ENCODE results near the gene TSSK6.

Gene TSSK6

DNA sequence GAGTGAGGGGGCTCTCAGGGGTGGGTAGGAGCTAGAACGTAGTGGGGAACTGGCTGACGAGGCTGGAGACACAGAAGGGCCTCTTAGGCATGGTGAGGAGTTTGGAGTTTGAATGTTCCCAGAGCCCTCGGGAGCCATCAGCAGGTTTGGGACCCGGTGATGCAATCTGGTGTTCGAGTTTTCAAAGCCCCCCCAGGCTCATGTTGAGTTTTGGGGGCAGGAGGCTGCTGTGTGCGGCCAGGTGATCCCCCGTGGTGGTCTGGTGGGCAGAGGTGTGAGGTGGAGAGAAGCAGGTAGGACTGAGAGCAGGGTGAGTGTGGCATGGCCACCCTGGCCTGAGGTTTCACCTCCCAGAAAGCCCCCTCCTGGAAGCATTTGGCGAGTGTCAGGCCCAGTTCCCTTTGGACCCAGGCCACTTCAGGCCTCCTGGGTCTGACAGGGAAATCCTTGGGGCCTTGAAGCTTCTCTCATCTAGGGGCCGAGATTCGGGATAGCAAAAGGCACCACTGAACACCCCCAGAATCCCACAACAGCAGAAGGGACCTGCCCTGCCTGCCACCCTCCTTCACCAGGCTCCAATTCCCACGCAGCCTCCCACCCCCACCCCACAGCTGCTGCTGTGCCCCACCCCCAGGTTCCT, 14.6 kb upstream of the TSSK6 start:
- no peak for DNase-seq

DNA sequence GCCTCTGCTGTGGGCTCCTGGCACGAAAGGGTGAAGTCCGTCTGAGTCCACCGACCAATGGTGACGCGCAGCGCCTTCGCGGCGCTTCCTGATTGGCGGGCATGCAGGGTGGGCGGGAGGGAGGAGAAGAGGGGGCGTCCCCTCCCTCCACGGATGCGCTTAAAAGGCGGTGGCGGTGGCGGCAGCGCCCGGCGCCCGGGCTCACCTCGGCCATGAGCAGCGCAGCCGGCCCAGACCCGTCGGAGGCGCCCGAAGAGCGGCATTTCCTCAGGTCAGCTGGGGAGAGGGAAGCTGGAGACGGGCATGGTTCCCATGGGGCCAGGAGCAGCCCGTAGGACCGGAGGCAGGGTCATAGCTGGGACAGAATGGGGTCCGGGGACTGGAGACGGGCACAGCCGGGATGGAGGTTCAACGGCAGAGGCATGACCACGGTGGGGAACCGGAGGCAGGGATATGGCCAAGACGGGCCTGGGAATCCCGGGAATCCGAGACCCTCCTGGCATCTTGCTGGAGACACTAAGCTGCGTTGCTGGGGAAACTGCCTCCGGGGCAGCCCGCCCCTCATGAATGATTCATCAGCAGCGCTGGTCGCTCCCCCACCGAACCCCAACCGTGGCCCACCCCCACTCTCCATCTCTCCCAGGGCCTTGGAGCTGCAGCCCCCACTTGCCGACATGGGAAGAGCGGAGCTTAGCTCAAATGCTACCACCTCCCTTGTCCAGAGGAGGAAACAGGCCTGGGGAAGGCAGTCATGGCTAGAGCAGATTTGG, 13.6 kb upstream of the TSSK6 start, which contains the start of gene YJEFN3:
TSS of gene YJEFN3 (plus strand) at position 191 of the 770 bp plus-strand sequence. CDS start at position 213, 22 bp downstream.
- peak; percentile 87 for DNase-seq

DNA sequence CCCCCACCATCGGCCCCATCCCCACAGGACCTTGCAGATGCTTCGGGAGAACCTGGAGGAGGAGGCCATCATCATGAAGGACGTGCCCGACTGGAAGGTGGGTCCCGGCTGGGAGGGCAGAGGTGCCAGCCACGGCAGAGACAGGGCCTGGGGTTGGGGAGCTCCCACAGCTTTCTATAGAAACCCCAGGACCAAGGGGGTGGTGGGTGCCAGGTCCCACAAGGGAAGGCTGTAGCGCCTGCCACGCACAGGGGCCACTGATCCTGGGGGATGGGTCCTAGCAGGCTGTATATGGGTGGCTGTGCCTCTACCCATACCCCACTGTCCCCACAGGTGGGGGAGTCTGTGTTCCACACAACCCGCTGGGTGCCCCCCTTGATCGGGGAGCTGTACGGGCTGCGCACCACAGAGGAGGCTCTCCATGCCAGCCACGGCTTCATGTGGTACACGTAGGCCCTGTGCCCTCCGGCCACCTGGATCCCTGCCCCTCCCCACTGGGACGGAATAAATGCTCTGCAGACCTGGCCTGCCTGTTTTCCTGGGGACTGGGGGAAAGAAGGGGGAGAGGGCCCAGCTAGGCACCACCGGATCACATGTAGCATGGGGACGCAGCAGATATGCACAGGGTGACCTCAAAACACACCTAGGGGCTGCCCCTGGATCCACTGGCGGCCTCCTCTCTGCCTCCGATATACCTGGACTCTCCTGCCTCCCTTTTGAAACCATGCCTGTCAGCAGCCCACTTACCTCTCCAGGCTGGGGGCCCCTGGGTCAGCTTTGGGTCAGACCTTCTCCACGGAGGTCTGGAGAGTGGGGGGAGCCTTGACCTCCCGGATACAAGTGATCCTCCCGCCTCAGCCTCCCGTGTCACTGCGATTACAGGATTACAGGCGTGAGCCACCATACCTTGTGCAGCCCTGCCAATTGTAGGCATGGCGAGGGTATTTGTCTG, 12.6 kb upstream of the TSSK6 start:
- DNase-seq = no peak

DNA sequence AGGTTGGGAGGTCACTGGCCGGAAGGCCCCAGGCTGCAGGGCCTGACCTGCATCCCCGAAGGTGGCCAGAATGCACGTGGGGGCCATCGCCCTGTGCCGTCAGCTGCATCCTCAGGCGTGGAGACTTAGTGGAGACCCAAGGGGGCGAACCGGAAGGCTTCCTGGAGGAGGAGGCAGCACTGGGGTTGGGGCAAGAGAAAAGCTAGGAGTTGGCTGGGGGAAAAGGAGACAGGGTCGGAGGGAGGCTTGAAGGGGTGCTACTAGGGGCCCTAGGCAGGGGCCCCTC, 12.0 kb upstream of the TSSK6 start:
- DNase-seq = no peak

DNA sequence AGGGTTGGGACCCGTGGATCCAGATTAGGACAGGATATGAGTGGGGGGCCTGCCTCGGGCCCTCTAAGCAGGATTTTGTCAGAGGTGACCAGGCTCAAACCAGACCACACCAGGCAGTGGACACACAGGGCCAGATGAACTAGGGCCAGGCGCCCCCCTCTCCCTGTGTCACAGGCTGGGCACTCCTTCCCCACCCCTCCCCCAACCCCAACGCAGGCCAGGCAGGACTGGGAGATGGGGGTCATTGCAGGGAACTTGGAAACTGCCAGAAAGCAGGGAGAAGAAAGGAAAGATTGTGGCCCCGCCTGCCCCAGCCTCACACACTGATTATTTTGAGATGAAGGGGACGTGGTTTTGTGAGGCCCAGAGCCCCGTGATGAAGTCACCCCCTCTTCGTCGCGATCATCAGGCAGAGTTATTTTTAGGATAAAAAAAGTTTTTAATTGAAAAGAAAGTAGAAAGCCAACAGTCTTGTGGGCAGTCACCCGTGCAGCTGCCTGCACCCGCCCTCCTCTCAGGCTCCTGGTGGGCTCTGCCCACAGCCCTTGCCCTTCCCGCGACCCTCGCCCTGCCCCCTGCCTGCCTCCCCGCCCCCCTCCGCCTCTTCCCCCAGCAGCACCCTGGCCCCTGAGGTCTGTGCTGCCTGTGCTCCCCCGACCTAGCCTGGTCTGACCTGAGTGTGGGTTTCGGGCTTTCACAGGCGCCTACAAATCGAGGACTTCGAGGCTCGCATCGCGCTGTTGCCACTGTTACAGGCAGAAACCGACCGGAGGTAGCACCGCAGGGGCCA, 11.4 kb upstream of the TSSK6 start:
- DNase-seq = no peak

DNA sequence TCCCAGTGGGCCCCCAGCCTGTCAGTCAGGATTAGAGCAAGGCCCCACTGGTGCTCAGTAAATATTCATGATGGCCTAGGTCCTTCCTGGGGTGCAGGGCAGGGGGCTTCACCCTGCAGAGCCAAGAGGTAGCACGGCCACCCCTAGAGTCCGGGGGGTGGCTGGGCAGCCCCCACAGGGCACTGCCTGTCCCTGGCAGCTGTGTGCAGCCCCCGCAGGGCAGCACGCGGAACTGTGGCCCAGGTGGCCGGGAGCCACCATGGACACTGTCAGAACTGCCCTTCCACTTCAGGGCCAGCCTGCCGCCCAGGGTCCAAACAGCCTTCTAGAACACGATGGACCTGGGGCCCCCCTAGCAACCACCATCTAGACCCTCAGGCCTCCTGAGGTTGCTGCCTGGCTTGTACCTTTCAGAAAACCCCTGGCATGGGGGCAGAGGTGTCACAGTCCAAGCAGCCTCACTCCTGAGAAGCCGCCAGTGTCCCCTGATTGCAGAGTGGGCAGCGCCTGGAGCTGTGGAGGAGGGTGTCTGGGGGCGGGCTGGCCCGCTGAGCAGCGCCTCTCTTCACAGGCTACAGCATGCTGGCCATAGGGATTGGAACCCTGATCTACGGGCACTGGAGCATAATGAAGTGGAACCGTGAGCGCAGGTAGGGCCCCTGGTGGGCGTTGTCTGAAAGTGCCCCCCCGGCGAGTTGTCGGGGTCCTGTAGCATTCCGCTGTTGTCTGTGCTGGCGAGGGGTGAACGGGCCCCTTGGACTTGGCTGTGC, 10.4 kb upstream of the TSSK6 start:
- DNase-seq = no peak

DNA sequence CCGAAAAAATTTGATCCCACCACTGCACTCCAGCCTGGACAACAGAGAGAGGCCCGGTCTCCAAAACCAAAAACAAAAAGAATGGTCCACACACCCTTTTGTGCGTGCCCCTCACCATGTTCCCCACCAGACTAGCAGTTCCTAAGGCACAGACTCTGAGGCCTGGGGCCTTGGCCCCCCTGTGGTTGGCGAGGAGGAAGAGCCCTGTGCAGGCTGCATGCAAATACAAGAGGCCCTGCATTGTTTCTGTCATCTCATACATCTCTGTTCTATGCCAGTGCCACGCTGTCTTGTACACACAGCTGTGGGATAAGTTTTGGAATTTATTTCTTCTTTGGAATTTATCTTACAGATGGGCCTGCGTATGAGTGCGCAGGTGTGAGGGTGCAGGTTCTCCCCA, 8.7 kb upstream of the TSSK6 start:
- DNase-seq = no peak

DNA sequence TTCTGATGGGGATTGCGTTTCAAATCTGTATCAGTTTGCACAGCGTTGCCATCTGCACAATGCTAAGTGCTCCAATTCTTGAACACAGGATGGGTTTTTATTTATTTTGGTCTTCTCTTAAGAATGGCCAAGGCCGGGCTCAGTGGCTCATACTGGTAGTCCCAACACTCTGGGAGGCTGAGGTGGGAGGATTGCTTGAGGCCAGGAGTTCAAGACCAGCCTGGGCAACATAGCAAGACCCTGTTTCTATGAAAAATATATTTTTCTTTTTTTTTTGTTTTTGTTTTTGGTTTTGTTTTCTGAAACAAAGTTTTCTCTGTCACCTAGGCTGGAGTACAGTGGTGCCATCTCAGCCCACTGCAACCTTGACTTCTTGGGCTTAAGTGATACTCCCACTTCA, 7.8 kb upstream of the TSSK6 start:
- no peak for DNase-seq

DNA sequence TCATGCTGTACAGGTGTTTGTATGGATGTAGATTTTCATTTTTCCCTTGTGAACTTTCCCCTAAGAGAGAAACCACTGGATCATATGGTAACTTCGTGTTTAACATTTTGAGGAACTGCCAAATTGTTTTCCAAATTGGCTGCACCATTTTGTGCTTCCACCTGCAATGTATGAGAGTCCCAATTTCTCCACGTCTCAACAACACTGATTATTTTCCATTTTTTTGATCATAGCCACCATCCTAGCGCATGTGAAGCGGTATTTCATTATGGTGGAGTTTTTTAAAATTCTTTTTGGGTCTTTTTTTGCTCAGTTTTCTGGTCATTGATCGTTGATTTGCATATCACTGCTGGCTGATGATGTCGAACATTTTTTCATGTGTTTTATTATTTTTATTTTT, 5.6 kb upstream of the TSSK6 start:
- DNase-seq = no peak

DNA sequence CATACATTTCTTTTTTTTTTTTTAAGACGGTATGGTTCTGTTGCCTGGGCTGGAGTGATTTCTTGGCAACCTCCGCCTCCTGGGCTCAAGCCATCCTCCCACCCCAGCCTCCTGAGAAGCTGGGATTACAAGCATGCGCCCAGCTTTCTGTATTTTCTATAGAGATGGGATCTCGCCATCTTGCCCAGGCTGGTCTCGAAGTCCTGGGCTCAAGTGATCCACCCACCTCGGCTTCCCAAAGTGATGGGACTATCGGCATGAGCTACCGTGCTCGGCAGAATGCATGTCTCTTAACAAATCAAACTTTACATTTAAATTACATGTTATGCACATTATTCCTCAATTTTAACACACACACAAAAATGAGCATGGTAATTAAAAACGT, 1.9 kb upstream of the TSSK6 start:
- DNase-seq = no peak

DNA sequence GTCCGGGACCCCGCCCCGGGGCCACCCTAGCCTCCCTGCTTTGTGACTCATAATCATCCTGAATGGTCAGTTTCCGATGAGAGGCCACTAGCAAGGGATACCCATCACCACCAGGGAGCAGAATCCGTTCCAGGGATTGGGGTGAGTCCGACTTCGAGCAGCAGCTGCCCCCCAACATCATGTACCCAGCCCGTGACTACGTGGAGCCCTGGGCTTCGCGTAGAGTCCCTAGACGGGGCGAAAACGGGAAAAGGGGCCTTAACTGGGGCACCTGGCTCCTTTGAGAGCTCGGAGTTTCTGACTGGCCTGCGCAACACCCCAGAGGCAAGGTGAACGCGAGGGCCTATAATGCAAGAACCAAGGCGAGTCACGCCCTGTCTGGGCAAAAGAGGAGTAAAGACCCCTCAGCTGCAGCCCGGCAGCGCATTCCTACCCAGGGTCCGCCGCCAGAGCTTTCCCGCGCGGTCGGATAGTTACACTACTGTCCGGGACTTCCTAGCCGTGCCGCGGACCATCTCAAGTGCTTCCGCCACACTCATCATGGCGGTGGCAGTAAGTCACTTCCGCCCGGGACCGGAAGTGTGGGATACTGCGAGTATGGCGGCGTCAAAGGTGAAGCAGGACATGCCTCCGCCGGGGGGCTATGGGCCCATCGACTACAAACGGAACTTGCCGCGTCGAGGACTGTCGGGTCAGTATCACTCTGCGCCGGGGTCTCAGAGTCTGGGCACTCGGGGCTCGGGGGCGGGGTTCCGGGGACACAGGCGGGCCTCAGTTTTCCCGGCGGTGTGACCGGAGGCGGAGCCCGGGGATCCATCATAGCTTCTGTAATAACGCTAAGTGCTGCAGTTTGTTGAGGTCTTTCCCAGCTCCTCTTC, 533 bp upstream of the TSSK6 start, which contains the start of gene NDUFA13:
TSS of gene NDUFA13 (plus strand) at position 584 of the 878 bp plus-strand sequence. CDS start at position 598, 14 bp downstream.
- peak; percentile 97 for DNase-seq

DNA sequence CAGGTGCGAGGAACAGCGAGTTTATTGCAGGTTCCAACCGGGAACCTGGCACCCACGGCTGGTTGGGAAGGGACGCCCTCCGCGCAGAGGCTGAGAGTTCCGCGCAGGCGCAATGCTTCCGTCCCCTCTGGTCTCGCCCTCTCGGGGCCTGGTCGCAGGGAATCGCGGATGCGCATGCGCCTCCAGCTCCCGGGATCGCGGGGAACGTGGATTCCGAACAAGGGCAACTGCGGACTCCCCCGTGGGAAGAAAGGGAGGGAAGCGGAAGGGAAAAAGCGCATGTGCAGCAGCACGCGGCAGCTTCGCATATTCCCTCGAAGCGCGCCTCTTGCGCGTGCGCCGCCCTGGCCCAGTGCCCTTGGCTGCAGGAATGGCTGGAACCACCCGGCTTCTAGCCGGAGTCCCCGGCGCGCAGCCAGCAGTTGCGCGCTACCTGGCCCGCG, 1.1 kb downstream of the TSSK6 start:
- no peak for DNase-seq

DNA sequence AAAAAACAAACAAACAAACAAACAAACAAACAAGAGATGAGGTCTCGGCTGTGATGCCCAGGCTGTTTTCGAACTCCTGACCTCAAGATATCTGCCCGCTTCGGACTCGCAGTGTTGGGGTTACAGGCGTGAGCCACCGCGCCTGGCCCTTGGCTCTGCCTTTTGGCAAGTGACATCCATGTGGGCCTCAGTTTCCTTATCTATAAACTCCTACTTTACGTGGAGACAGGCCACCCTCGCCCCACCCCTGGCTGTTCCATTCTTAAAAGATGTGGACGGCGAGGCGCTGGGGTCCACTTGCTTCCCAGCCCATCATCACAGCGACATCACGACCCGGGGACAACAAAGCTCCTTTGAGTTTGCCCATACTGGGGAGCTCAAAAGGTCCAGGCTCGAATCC, 1.7 kb downstream of the TSSK6 start:
- no peak for DNase-seq

DNA sequence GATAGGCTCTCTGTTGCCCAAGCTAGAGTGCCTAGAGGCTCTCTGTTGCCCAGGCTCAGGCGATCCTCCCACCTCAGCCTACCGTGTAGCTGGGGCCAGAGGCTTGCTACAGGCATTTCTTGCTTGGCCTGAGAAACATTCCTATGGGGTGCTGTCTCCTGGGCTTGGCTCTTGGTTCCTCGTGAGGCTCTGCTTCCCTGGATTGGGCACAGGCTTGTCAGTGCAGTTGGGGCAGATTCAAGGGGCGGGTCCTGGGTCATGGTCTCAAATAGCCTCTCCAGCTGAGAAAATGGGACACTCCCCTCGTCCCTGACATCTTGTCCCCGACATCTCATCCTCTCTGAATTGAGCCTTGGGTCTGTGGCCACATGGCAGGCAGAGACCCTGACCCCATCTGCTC, 4.9 kb downstream of the TSSK6 start:
- DNase-seq = no peak

DNA sequence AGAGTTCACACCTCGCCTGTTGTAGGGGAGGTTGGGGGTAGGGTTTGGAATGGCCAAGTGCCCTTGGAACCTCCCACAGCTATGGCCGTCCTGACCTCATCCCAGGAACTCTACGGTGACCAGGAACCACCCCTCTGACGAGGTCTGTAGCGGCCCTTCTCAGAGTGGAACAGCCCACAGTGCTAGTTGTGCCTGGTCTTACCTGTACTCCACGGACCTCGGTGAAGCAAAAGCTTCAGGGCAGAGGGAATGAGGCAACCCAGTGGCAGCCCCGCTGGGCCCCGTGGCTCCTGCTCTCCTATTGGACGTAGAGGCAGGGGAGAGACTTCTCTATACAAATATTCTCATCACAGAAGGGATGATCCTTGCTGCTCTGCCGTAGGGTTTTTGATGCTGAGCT, 7.1 kb downstream of the TSSK6 start:
- DNase-seq = no peak

DNA sequence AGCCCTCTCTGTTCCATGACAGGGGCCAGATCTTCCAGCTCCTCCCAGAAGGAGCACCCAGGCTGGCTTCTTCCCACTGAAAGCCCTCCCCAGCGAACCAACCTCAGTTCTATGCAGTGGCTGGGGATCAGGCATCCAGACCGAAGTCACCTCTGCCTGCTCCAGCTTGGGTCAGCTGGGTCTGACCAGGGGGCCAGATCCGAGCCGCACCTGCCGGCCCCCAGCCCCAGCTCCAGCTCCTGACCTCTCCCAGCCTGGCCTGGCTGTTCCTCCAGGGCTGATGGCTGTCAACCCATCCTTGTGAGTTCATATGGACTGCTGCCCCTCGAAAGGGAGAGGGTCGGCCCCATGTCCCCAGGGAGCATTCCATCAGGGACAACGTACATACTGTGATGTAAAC, 8.0 kb downstream of the TSSK6 start:
- DNase-seq = no peak

DNA sequence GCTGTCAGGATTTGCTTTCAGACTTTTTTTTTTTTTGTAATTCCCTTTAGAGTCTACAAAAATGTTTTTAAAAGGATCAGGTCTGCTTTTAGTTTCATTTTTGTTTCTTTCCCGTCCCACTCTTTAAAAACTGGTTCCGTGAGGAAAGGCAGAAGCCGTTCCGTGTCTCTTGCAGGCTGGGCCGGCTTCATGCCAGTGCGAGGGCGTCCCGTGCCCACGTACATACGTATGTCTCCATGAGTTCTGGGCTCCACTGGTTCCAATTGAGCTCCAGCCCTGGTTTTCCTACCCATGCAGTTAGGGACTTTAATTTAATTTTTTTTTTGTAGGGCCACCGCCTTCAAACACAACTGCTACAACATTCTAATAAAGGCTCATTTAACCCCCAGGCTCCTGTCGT, 8.8 kb downstream of the TSSK6 start:
- DNase-seq = no peak

DNA sequence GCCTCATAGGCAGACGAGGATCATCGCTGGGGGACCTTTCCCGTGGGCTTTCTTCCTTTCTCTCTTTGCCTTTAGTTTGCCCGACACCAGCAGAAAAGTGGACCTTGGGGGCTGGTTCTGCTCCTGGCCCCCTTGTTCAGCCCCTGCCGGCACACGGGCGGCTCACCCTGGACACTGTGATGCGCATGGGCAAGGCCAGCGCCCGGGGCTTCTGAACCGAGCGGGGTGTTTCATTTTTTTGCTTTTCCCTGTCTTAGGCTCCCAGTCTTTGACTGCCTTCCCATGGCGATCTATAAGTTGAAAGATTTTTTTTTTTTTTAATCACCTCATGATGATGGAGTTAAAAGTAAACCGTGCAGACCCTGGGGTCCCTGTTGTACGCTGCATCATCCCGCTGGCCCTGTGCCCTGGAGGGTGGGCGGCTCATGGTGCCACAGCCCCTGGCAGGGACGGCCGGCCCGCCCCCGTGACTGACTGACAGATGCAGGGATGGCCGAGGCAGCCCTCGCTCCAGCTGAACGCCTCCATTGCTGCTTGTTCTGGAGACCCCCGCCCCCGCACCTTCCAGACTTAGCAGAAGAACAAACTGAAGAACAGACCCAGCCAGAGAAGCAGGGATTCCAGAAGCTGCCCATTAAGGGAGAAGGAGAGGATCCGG, 9.6 kb downstream of the TSSK6 start:
- no peak for DNase-seq

DNA sequence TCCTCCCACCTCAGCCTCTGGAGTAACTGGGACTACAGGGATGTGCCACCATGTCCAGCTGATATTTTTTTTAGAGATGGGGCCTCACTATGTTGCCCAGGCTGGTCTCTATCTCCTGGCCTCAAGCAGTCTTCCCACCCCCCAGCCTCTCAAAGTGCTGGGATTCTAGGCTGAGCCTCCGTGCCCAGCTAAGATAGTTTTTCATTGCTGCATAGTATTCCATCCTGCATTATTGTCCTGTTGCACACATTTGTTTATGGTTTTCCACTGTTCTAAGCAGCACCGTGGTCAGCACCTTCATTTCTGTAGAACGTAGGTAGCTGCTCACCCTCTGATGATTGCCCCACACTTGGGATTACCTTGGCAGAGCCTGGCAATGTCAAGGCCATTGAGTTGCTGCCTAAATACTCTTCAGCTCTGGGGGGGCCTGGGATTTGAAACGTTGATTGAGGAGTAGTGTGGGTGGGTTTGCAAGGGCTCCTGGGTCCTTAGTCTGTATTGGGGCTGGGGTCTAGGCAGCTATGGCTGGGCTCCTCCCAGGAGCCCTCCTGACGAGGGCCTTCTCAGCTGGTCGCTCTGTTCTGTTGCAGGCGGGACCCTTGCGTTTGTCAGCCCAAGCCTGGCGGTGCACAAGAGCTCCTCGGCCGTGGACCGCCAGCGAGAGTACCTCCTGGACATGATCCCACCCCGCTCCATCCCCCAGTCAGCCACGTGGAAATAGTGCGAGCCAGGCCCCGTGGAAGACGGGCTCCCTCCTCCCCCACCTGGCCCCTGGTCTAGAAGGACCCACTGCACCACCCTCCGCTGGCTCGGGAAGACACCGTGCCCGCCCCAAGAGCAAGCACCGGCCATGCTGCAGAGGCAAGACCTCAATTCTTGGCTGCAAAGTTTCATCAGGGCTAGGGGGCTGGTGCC, 10.3 kb downstream of the TSSK6 start:
- DNase-seq = no peak

Measured in islet precursor cell (in vitro differentiated cells).